Measurements from ENCODE around the gene ZNF628.

DNA sequence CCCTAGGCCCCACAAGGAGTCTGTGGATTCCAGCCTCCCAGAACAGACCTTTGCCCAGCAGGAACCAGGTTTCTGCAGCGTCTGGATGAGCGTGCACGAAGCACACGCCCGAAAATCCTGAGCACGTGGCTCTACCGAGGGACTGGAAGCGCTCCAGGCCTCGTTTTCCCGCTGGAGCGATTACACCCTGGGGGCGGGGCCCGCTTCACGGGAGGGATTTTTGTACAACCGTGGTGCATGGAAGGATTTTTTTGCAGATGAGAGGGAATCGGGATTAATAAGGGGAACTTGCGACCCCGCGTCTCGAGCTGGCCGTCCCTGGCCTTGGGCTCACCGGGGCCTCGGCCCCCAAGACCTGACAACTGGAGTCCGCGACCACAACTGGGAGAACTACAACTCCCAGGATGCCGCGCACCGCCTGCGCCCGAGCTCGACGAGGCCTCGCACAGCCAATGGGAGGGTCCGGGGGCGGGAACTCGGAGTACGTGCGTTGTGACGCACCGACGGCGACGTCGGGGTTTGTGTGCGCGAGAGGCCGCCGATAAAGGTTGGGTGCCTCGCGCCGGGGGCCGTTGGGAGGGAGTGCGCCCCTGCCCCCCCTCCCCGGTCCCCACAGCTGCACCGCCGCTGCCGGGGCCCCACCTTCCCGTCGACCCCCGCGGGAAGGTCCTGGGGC, at the start of gene ZNF628:
- TF ChIP-seq, protein P1, sequence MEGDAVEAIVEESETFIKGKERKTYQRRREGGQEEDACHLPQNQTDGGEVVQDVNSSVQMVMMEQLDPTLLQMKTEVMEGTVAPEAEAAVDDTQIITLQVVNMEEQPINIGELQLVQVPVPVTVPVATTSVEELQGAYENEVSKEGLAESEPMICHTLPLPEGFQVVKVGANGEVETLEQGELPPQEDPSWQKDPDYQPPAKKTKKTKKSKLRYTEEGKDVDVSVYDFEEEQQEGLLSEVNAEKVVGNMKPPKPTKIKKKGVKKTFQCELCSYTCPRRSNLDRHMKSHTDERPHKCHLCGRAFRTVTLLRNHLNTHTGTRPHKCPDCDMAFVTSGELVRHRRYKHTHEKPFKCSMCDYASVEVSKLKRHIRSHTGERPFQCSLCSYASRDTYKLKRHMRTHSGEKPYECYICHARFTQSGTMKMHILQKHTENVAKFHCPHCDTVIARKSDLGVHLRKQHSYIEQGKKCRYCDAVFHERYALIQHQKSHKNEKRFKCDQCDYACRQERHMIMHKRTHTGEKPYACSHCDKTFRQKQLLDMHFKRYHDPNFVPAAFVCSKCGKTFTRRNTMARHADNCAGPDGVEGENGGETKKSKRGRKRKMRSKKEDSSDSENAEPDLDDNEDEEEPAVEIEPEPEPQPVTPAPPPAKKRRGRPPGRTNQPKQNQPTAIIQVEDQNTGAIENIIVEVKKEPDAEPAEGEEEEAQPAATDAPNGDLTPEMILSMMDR (IDR thresholded peaks at IDR 0.05; ENCODE audit: insufficient read depth, low read length) = no peak
- TF ChIP-seq POLR2AphosphoS5 (IDR thresholded peaks at IDR 0.05; ENCODE audit: low read depth) (peak; percentile 58), GABPA (IDR thresholded peaks at IDR 0.05; ENCODE audit: low read depth) (no peak)

Data from HL-60 (cell line).